ENCODE data around the gene THBD.

DNA sequence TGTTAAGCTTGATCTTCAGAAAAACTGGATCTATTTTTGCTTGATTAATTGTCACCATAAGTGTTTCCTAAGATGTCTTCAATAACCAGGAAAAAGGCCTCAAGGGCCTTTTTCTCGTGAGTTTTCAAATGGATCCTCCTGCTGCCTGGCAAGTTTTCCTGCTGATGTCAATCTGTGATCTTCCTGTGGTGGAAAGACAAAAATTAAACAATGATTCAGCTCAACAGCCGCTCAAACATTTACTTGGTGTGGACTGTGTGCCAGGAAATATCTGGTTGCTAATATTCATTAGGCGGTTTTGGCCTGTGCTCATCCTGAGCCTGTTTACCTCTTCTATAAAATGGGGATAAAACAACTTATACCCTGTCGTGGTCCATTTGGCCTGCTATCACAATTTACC is 49.7 kb downstream of the THBD start:
- TF ChIP-seq, protein P1, sequence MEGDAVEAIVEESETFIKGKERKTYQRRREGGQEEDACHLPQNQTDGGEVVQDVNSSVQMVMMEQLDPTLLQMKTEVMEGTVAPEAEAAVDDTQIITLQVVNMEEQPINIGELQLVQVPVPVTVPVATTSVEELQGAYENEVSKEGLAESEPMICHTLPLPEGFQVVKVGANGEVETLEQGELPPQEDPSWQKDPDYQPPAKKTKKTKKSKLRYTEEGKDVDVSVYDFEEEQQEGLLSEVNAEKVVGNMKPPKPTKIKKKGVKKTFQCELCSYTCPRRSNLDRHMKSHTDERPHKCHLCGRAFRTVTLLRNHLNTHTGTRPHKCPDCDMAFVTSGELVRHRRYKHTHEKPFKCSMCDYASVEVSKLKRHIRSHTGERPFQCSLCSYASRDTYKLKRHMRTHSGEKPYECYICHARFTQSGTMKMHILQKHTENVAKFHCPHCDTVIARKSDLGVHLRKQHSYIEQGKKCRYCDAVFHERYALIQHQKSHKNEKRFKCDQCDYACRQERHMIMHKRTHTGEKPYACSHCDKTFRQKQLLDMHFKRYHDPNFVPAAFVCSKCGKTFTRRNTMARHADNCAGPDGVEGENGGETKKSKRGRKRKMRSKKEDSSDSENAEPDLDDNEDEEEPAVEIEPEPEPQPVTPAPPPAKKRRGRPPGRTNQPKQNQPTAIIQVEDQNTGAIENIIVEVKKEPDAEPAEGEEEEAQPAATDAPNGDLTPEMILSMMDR (IDR thresholded peaks at IDR 0.05): no peak
- no peak for TF ChIP-seq POLR2A (IDR thresholded peaks at IDR 0.05)
- TF ChIP-seq EP300 (IDR thresholded peaks at IDR 0.05): no peak
